ENCODE measurements around the gene EFHD2. TPM values are rescaled to one million over a fixed set of nuclear protein-coding genes. Genes with fewer than 3 reads are reported as not detected.
"Not testable (repeated sequence)": the region's sequence is repeated elsewhere in the genome, so short reads cannot be mapped to it uniquely, and the experiment has no call there.

The EFHD2 gene
- total RNA-seq, 1 experiment from 2014 or later: 107 TPM

DNA sequence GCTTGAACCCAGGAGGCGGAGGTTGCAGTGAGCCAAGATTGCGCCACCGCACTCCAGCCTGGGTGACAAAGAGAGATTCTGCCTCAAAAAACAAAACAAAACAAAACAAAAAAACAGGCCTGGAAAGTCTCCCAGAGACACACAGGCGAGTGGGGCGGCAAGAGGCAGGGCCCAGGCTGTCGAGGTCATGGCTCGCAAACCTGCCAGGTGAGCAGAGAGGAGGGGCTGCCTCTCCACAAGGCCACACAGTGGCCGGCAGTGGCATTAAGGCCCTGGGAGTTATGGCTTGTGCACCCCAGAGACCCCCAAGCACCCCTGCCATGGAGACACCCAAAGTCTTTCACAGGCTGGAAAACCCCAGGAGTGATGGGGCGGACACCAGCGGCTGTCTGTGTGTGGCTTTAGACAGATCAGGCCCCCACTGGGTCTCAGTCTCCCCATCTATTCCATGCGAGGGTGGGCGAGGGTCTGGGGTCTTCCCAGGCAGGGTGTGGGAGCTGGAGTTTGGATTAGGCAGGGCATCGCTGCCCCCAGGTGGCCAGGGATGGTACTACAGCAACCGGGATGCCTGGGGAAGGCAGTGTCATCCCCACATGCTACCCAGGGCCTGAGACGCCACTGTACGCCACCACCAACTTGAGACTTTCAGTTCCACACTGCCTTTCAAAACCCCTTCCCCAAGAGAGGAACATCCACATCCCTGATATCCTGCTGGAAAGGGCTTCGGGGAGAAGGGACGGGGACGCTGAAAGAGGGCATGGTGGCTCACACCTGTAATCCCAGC lies 21.3 kb downstream of the EFHD2 start:
- no peak for DNase-seq (ENCODE audit: low read depth)

DNA sequence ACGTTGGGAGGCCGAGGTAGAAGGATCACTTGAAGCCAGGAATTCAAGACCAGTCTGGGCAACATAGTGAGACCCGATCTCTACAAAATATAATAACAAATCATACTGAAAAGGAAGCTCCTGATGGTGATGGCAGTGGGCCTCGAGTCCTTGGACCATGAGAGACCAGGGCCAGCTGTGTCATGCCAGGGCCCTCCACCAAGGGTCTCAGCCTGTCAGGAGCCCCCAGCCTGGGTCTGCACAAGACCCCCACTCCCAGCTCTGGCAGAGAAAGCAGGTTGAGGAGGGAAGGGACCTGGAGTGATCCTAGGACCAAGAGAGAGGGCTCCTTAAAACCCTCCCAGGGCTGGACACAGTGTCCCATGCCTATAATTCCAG lies 21.9 kb downstream of the EFHD2 start:
- no peak for DNase-seq (ENCODE audit: low read depth)

DNA sequence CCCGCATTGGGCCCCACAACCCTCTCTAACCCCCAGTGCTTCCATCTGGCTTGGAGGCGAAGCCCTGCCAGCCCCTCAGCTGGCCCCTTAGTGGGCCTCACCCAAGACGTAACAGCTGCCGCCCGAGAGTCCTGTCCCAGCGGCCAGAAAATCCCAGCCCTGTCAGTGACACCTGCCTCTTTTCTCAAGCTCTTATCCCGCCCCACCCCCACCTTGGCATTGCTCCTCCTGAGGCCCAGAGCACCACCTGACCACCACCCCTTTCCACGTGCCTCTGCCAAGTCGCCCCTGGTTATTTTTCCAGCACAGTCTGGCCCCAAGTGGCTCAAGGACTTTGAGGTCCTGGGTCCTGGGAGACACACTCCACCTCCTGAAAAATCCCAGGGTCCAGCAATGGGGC lies 22.6 kb downstream of the EFHD2 start:
- no peak for DNase-seq (ENCODE audit: low read depth)

DNA sequence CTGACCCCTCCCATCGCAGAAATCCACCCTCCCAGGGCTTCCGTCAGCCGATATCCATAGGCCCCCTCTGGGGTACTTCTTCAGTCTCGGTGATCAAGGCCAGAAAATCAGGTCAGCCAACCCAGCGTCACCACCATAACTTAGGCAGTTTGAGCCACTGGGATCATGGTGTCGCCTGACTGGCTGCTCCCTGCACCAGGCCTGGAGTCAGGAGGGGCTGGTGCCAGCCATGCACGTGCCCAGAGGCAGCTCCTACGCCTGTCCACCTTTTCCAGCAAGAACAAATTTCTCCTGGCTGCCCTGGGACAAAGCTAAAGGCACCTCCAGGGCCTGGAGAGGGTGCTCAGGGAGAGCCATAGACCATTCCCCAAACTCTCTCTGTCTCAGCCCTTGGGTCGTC lies 23.8 kb downstream of the EFHD2 start:
- DNase-seq (ENCODE audit: low read depth): no peak

DNA sequence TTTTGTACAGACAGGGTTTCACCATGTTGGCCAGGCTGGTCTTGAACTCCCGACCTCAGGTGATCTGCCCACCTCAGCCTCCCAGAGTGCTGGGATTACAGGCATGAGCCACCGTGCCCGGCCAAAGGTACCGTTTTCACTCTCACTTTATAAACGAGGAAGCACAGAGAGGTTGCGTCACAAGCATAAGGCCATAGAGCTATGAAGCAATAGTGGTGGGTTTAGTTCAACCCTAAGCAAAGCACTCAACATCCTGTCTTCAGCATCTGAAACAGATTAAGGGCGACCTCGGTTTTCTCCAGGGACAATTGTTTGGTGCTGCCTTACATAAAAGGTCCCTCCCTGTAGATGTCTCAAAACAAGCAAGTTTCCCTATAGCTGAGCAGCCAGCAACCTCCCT lies 25.1 kb downstream of the EFHD2 start:
- not testable (repeated sequence) for DNase-seq (ENCODE audit: low read depth)

DNA sequence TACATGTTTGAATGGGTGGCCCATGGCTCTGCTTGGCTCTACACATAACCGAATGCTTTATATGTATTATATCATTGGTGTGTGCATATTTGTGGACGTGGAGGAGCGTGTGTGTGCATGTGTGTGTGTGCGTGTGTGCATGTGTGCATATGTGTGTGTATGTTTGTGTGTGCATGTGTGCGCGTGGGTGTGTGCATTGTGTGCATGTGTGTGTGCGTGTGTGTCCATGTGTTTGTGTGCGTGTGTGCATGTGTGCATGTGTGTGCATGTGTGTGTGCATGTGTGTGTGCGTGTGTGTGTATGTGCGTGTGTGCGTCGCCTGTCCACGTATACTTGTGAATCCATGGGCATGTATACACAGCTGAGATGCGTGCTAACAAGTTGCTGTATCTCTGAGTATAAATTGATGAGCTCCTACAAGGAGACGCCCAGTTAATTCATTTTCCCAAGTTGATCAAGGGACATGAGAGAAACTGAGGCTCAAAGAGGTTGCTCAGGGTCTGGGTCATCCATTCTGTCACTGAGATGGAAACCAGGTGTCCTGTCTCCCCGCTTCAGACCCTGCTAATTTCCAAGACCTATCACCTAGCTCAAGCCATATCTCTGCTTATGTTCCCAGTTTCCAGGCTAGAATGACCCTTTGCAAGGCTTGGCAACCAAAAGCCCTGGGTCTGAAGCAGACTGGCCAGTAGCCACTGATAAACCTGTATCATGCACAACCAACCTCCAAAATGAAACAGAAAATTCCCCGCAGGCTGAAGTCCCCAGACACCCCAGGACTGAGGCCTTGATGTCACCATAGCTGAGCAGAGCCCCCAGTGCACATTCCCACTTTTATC lies 25.8 kb downstream of the EFHD2 start:
- no peak for DNase-seq (ENCODE audit: low read depth)

DNA sequence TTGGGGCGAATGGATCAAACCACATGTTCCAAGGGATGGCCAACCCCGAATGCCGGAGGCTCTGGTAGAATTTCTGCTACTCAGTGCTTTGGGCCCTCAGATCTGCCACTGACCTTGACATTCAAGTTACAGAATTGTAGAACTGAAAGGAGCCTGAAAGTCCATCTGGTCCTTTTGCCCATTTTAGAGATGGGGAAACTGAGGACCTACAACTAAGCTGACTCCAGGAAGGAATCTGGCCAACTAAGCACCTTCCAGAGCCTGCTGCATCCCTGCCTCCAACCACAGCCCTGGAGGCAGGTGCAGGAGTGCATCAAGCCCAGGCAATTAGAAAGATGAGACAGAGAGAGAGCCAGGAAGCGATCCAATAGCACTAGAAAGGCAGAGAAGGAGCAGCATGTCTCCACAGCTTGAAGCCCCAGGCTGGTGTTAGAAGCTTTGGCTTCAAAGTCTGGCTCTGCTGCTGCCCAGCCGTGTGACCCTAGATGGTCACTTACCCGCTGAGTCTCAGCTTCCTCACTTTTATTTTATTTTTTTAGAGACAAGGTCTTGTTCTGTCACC lies 27.3 kb downstream of the EFHD2 start:
- DNase-seq (ENCODE audit: low read depth): no peak

DNA sequence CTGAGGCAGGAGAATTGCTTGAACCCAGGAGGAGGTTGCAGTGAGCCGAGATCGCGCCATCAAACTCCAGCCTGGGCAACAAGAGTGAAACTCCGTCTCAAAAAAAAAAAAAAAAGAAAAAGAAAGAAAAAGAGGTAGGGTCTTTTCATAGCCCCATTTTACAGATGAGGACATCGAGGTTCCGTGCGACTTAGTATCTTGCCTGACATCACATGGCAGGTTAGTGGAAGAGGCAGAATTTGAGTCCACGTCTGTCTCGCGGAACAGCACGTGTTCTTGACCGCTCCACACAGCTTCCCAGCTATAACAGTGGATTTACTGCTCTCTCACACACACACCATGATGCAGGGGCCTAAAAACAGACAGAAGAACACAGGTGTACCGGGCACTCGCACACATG lies 29.6 kb downstream of the EFHD2 start:
- no peak for DNase-seq (ENCODE audit: low read depth)

DNA sequence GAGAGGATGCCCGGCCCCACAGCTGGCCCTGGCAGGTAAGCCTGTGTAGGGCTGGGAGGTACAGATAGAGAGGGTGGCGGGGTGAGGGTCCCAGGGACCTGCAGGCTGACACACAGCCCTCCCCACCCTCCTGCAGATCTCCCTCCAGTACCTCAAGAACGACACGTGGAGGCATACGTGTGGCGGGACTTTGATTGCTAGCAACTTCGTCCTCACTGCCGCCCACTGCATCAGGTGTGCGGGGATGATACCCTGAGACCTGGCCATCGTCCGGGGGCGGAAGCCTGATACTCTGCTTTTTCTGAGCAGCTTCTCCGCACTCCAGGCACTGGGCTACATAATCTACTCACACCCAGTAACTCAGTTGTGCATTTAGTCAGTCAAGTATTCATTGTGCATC lies 30.7 kb downstream of the EFHD2 start:
- DNase-seq (ENCODE audit: low read depth): no peak

DNA sequence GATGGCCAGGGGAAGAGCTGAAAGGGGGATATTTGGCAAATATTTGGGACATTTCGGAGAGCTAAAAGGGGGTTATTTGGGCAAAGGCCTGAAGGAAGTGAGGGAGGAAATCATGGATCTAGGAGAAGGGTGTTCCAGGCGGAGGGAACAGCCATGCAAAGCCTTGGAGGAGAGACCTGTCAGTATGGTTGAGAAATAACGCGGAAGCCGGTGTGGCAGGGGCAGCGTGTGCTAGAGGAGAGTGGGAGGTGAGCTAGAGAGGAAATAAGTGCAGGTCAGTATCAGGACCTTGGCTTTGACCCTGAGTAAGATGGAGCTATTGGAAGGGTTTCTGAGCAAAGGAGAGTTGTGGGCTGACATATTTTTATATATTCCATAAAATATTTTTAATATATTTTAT lies 31.6 kb downstream of the EFHD2 start:
- no peak for DNase-seq (ENCODE audit: low read depth)

DNA sequence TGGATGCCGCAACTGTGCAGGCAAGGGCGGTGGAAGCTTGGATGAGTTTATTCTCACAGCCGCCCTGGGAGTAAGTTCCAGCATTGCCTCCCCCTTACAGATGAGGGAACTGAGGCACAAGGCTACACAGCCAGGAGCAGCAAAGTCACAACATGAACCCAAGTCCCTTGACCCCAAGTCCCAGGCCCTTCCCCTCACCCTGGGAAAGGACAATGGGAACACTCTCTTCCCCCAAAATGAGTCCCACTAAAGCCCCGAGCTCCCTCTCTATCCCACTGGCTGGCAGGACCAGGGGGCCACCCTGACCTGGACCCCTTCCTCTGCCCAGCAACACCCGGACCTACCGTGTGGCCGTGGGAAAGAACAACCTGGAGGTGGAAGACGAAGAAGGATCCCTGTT lies 32.4 kb downstream of the EFHD2 start:
- no peak for DNase-seq (ENCODE audit: low read depth)

DNA sequence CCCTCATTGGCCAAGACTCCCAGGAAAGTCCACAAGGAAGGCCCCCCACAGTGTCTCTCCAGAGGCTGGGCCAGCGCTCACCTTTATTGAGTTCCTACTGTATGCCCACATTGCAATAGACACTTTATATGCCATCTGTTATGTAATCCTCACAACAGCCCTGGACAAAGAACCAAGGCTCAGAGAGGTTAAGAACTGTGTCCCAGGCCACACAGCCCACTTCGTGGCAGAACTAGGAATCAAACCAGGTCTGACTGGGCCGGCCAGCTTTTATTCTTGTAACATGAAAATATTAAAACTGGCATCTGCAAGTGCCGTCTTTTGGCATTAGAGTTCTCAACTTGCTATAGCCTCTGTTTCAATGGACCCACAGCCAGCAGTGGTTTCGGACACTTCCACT lies 33.1 kb downstream of the EFHD2 start:
- DNase-seq (ENCODE audit: low read depth): no peak

DNA sequence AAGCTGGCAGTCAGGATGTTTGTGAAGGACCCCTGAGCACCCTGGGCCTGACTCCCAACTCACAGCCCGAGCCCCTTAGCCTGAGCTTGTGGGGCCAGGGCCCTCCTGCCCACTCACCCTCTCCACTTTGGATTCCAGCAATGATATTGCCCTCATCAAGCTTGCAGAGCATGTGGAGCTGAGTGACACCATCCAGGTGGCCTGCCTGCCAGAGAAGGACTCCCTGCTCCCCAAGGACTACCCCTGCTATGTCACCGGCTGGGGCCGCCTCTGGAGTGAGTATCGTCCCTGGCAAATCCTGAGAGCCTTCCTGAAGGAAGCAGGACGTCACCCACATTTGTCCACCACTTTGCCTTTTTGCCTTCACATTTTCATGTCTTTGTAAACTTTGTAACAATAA lies 33.6 kb downstream of the EFHD2 start:
- DNase-seq (ENCODE audit: low read depth): no peak

DNA sequence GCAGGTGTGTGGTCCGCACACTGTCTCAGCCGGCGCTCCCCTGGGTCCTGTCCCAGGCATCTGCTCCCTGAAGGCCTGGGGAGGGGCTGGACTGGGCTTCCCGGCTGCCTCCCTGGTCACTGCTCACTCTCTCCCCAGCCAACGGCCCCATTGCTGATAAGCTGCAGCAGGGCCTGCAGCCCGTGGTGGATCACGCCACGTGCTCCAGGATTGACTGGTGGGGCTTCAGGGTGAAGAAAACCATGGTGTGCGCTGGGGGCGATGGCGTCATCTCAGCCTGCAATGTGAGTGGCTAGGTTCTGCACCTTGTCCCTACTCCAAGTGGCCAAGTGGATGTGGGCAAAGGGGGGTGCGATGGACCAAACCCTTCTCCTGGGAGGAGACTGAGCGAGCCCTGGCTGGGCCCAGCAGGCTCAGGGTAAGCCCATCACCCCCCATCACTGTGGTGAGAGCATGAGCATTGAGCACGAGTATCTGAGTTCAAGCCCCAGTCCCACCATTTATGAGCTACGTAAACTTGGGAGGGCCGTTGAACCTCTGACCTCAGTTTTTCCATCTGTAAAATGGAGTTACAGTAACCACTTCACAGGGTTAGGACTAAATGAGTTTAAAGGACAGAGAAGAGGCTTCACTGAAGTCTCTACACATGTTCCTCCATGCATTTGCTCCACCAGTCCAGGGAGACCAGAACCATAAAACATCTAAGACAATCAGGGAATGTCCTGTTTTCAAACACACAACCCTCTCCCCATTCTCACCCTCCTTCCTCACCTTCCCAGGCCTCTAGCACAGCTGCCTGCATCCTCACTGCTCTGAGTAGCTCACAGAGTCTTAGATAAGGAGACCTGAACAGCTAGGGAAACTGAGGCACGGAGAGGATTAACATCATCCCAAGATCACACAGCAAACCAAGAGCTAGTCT lies 35.0 kb downstream of the EFHD2 start:
- no peak for DNase-seq (ENCODE audit: low read depth)

DNA sequence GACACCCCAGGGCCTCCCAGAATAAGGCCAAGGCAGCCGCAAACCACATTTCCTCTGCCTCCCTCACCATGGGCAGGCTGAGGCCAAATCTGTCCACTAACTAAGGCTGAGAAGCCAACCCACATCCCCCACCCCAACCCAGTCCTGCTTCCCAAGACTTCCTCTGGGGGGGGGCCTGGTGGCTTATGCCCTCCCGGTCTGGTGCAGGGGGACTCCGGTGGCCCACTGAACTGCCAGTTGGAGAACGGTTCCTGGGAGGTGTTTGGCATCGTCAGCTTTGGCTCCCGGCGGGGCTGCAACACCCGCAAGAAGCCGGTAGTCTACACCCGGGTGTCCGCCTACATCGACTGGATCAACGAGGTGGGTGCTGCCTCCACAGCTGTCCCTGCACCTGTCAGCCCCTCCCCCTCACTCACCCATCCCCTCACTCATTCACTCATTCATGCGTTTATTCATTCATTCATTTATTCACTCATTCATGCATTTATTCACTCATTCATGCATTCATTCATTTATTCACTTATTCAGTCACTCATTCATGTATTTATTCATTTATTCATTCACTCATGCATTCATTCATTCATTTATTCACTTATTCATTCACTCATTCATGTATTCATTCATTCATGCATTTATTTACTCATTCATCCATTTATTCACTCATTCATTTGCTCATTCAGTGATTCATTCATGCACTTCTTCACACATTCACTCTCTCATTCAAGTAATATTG lies 35.9 kb downstream of the EFHD2 start:
- DNase-seq (ENCODE audit: low read depth): no peak

DNA sequence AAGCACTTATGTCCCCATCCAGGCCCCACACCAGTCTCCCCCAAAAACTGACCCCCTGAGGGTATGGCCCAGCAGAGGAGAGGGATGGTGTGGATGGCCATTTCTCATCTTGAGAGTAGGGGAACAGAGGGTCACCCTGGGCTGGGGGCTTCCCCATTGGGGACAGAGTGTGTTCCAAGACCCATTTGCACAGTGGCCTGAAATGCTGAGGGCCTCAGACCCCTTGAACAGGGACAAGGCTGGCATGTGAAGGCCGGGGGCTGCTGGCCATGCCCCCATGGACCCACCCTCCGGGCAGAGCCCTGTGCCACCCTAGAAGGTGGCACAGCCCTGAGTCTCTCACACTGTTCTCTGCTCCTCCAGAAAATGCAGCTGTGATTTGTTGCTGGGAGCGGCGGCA lies 36.5 kb downstream of the EFHD2 start:
- no peak for DNase-seq (ENCODE audit: low read depth)

DNA sequence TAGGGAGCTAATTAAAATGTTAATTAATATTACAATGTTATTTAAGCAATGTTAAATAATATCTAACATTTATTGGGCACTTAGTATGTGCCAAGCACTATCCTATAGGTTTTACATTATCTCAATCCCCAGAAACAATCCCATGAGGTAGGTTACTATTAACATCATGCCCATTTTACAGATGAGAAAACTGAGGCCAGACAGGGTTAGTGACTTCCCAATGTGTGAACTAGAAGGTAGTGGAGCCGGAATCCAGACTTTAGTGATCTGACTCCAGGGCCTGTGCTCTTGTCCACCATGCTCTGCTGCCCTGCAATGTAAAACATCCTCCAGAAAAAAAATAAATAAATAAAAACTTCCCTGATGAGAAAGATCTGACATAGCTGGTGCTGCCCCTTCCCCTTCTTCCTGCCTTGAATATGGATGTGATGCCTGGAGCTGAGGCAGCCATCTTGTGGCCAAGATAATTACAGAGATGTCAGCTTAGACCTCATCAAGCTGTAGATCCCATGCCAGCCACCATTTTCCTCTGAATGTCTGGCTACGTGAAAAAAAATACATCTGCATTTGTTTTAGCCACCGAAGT lies 39.3 kb downstream of the EFHD2 start:
- no peak for DNase-seq (ENCODE audit: low read depth)

DNA sequence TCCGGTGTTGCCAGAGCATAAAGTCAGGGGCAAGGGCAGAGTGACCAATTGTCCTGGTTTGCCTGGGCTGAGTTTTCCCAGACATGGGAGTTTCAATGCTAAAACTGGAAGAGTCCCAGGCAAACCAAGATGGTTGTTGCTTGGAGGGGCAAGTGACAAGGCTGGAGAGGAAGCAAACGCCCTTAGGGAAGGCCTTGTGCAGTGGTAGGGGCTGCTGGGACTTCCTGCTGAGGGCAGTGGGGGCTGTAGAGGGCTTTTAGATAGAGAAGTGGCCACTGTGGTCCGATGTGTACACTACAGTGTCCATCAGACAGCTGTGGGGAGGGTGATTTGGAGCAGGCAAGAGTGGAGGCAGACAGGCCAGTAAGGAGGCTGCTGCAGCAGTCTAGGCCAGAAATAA lies 39.9 kb downstream of the EFHD2 start:
- DNase-seq (ENCODE audit: low read depth): no peak

DNA sequence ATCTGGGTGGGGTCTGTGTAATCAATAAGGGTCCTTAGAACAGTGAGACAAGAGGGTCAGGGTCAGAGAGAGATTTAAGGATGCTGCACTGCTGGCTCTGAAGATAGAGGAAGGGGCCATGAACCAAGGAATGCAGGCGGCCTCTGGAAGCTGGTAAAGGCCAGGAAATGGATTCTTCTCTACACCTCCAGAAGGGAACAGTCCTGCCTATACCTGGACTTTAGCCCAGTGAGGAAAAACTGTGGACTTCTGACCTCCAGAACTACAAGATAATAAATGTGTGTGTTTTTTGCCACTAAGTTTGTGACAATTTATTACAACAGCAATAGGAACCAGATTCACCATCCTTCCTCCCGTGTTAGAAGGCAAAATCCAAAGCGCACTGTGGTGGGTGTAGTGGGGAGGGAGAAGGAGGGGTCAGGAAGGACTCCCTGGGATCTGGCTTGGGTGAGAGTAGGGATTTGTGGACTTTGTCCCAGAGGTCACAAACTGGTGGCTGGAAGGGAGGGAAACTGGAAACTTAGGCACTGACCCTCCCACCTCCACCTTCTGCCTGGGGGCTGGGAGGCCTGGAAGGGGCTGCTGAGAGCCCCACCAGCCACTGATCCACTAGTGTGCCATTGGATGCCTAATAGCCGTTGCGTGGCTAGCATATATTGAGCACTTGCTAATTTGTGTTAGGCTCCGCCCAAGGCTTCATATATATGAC lies 41.5 kb downstream of the EFHD2 start:
- DNase-seq (ENCODE audit: low read depth): no peak

DNA sequence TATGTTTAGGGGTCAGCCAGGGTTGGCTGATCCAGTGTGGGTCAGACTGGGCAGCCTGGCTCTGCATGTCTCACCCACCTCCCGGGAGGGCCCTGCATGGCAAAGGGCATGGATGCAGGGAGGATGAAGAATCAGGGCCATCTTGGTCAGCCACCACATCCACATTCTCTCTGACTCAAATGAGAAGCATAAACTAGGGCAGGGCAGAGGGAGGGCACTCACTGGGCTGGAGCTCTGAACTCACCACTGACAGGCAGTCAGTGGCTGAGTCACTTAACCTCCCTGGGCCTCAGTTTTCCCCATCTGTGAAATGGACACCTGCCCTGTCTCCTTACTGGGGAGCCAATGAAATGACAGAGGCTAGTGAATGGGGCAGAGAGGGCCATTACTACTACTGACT lies 42.5 kb downstream of the EFHD2 start:
- DNase-seq (ENCODE audit: low read depth): peak; percentile 48

Data from M059J (cell line).